IPS-NIHi7 (cell line): ENCODE results near the gene FRMD4B.

ENCODE experiments used
- DNase-seq: peaks from one replicate; pipeline ENCODE4 v3.0.0; 2012; ENCODE audit warnings: mixed read lengths; ENCODE audit errors: extremely low spot score

The FRMD4B gene

DNA sequence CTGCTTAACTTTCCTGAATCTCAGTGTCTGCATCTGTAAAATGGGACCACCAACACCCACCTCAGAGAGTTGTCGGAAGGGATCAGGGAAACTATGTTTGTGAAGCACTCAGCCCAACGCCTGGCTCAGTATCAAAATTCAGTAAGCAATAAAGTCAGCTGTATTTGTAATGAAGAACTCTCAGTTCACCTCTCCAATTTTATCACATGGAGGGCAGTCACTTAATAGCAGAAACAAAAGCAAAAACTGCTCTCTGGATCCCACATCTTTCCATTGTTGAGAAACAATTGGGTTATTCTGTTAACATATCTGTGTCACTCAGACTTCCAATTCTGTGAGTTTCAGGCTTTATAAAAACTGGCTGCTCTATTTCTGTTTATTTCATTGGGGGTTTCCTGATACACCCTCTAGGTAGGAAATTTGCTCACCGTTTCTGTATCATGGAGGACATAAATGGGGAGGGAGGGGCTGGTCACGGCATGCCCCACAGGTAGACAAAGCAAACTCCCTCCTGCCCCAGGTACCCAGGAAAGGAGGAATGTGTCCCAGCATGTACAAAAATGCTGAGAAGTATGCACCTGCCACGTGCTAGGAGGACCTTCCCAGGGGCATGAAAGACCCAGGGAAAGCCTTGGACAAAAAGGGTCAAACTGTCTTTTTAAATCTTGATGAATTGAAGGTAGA is 182.1 kb downstream of the FRMD4B start:
- no peak for DNase-seq

- DNase-seq = no peak
Observed at GRCh38 chr3:69201658-69202057, 184.2 kb downstream of the FRMD4B start.

- DNase-seq = peak; percentile 44
Observed at GRCh38 chr3:69200384-69201068, 185.4 kb downstream of the FRMD4B start.

DNA sequence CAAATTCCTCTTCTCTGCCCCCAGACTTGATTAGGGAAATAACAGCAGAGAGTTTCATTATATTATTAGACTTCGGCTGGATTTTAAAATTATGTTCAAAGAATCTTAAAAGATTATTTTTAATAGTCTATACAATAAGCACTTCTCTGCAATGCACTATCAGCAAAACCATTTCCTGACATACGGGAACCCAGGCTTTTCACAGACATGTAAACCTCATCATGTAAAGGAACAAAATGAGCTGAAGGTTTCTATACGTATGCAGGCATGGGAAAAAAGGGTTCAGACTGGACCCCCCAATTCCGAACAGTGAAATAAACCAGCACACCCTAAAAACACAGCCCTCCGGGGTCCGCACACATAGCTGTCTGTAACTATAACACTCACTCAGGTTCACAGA is 185.9 kb downstream of the FRMD4B start:
- DNase-seq = no peak

DNA sequence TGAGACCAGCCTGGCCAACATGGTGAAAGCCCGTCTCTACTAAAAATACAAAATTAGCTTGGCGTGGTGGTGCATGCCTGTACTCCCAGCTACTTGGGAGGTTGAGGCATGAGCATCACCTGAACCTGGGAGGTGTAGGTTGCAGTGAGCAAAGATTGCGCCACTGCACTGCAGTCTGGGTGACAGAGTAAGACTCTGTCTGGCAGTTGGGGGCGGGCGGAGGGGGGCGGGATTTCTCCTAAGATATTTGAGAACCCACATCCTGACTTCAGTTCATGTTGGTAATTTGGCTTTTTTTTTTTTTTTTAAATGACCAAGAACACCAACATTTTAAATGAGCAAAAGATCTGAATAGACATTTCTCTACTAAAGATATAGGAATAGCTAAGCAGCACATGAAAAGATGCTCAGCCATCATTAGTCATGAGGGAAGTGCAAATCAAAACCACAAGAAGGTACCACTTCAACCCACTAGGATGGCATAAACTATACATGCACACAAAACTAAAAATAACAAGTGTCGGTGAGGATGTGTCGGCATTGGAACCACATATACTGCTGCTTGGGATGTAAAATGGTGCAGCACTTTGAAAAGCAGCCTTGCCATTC is 187.9 kb downstream of the FRMD4B start:
- DNase-seq = no peak

DNA sequence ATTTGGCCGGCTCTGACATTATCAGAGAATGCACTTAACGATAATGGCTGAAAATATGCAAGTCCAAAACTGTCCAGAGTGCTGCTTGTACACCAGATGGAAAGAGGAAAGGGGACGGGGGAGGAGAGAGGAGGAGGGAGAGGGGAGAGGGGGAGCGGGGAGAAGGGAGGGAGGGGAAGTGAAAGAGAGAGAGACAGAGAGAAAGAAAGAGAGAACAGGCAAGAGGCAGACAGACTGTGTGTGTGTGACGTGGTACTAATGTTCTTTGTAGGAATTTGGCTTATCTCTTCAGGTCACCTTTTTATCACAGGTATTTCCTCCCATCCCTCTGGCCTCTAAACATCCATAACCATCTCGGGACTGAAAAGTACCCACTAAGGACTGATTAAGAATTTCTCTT is 188.4 kb downstream of the FRMD4B start:
- DNase-seq = no peak

GRCh38 chr3:69196876-69197275 is 189.0 kb downstream of the FRMD4B start:
- no peak for DNase-seq

- no peak for DNase-seq
Observed at GRCh38 chr3:69194431-69195165, 191.3 kb downstream of the FRMD4B start.

GRCh38 chr3:69193749-69194148 is 192.1 kb downstream of the FRMD4B start:
- DNase-seq = no peak

DNA sequence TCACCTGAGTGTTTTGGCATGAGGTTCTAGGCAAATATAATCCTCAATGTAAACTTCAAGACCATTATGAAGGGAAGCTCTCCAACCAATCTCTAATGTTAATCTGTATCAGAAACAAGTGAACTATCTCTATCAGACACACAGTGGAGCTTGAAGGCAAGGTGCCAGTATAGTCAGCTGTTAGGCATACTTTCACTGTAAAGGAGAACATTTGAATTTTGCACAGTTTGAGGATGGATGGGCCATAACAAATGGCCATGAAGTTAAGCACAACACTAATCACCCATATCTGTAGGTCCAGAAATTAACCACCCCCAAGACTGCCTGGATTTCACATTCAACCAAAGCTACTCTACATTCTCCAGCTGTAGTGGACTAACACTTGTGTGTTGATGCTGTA is 194.4 kb downstream of the FRMD4B start:
- DNase-seq = no peak

DNA sequence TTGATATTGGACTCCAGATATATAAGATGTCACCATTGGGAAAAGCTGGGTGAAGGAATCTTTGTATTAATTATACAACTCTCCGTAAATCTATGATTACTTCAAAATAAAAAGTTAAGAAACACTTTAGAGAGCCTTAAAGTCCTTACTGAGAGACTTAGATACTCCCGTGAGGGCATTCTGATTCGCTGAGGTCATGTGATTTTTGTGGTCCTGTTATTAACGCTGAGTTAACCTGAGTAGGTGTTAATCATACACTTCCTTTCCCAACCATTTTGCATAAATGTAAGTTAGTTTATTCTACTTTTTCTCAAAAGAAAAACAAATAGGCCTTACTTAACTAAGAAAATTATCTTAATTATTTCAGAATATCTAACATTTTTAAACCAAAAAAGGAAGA is 196.4 kb downstream of the FRMD4B start:
- DNase-seq = no peak

DNA sequence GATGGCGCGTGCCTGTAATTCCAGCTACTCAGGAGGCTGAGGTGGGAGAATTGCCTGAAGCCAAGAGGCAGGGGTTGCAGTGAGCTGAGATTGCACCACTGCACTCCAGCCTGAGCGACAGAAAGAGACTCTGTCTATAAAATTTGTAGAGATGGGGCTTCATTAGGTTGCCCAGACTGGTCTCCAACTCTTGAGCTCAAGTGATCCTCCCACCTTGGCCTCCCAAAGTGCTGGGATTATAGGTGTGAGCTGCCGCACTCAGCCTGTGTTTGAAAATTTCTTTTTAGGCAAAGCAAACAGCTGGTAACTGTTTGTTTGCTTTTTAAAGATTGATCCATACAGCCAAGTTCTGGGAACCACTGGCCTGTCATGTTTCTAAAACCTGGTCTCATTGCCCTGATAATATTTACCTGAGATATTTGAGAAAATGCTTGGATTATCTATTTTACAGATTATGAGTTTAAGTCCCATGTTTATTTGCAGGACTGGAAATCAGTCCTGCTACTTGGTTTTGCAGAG is 199.3 kb downstream of the FRMD4B start:
- DNase-seq = no peak

DNA sequence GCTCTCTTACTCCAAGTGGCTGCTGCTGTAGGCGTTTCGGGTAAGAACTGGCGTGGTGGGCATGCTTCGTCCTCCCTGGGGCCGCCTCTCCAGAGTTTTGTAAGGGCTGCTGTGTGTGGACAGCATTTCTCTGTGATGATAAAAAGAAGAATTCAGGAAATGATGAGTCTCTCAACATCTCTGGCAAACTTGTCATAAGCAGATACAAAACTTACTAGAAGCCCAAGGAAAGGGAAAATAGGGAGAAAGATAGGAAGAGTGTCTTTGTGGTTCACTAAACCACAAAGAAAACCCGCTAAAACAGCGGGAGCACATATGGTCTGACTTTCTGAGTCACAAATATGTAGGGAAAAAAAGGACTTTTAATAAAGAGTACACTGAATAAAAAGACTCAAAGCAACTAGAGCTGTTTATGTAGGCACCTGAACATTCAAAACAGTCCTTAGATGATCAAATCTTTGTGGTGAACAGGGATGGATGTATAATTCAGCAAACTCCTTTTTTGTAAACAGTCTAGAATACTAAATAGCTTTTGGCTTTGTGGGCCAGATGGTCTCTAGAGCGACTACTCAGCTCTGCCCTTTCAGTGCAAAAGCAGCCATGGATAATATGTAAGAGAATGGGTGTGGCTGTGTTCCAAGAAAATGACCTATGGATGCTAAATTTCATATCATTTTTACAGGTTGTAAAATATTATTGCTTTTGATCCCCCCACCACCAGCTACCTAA is 203.1 kb downstream of the FRMD4B start:
- DNase-seq = no peak

GRCh38 chr3:69181592-69182211 is 204.2 kb downstream of the FRMD4B start:
- DNase-seq = no peak

DNA sequence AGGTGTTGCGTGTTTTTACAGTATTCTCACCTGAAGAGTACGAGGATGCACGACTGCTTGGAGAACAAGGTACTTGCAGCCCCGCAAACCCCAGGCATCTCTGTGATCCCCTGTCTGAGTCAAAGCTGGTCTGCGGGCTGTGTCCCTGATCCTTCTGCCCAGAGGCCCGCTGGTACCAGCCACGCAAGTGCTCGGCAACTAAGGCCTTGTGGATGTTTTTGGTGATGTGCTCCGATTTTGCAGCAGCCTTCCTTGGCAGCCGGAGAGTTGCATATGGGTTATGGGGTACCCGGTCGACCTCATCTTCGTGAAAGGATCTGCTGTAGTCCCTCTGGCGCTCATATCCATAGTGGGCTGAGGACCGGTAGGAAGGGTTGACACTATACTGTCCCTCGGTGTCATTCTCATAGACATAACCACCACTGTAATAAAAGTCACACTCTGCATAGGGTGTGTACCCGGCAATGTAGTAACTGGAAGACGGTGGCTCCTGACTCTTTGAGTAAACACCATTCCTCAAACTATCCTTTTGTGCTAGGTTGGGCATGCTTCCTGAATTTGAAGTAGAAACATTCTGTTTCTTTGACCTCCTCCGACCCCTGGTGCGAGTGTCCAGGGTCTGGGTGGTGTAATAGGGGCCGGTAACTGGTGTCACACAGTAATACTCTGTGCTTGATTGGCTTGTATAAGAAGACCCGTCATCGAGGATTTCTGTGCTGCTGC is 204.9 kb downstream of the FRMD4B start:
- DNase-seq = no peak

DNA sequence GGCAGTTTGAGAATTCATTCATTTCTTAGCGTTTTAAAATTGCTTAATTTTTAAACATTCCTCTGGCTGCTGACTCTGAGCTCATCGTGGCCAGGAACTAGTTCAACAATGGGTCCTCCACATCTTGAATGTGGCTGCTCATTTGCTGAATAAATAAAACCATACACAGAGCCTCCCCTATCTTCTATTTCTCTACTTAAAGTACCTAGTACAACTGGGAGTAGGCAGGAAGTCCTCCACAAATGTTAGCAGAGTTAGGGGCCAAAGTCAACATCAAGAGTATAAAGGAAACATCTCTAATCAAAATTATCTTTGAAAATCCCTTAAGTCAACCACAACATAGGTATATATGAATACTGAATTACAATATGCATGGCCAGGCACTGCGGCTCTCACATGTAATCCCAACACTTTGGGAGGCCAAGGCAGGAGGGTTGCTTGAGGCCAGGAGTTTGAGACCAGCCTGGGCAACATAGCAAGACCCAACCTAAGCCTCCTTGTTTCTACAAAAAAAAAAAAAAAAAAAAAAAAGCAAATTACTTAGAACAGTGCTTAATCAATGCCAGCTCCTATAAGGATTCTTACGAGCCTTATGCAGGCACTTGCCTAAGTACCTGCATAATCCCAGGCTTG is 206.0 kb downstream of the FRMD4B start:
- no peak for DNase-seq

DNA sequence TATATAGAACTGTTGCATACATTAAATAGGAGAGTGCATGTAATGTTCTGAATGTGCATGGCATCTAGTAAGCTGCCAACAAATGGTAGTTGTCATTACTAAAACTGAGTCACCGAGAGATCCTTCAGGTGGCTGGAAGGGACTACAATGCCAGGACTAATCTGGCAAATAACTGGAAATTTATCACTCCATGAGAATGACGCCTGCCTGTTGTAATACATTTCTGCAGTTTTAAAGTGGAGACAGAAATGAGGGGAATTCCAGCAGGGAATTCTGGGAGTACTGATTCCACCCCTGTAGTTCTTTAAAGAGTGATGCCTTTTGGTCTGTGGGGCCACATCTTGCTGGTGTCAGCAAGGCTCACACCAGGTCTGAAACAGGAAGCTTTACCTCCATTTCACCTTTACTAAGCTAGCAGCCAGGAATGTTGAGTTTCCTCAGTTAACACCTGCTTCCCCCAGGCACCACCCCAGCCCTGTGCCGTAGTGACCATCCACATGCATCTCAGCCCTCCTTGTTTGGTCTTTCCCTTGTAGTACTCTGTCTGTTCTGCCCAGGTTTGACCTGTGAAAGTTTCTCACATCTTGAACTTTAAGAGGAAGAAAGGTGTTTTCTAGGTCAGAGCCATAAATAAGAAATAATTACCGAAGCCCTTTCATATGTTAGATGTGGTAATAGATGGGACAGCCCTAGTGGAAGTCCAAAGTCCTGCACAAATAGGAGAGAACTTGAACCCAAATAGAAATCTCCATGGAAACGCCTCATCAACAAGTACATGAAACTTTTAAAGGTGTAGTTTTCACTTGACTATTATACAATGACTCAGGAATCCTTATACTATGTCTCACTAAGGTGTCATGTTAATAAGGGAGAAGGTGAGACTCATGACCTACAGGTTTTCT is 206.8 kb downstream of the FRMD4B start:
- DNase-seq = no peak

DNA sequence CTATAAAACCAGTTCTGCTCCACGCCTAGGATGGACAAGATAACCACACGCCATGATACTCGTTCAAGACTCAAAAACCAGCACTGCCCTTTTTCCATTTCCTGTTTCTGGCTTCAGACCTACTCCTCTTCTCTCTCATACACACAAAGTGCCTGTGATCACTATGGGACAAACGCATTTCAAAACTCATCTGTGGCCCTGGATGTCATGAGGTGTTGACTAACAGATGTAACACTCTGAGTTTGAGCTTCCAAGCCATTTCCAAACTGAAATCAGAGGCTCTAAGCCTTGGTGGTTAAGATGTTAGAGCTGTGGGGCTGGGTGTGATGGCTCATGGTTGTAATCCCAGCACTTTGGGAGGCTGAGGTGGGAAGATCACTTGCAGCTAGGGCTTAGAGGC is 207.8 kb downstream of the FRMD4B start:
- DNase-seq = no peak
